Epithelial cell of proximal tubule (primary cell): ENCODE measurements around the gene CCRL2. TPM values are rescaled to one million over a fixed set of nuclear protein-coding genes. Genes with fewer than 3 reads are reported as not detected.

Source experiments
- DNase-seq: peaks from one replicate; pipeline ENCODE4 v3.0.0-alpha.2; 2011; ENCODE audit warnings: low read depth
- H3K4me3 ChIP-seq: 2 replicates; pipeline ENCODE4 v1.5.1; 2011; ENCODE audit warnings: low read depth, mild to moderate bottlenecking, low read length
- total RNA-seq: library from RNA; depleted of rRNA; stranded (reverse); fragments of >200 nt; gene quantifications from 2 replicates; pipeline ENCODE4 v1.2.3, GENCODE V29; 2015
- TF ChIP-seq, protein P1 (sequence below): conservative IDR thresholded peaks from 2 replicates; pipeline ENCODE4 v1.5.1; 2012; ENCODE audit warnings: low read depth, mild to moderate bottlenecking, low read length

CCRL2 gene
- total RNA-seq, 1 donor from 2014 or later: not detected

- DNase-seq: no peak
- TF ChIP-seq, protein P1, sequence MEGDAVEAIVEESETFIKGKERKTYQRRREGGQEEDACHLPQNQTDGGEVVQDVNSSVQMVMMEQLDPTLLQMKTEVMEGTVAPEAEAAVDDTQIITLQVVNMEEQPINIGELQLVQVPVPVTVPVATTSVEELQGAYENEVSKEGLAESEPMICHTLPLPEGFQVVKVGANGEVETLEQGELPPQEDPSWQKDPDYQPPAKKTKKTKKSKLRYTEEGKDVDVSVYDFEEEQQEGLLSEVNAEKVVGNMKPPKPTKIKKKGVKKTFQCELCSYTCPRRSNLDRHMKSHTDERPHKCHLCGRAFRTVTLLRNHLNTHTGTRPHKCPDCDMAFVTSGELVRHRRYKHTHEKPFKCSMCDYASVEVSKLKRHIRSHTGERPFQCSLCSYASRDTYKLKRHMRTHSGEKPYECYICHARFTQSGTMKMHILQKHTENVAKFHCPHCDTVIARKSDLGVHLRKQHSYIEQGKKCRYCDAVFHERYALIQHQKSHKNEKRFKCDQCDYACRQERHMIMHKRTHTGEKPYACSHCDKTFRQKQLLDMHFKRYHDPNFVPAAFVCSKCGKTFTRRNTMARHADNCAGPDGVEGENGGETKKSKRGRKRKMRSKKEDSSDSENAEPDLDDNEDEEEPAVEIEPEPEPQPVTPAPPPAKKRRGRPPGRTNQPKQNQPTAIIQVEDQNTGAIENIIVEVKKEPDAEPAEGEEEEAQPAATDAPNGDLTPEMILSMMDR: no peak
- H3K4me3 ChIP-seq: no peak overlapping the region
Measured at GRCh38 chr3:46456118-46456517, 49.1 kb downstream of the CCRL2 start.

Other genes with a start within 250 kb of the CCRL2 start
- not detected in 2 replicates for gene CCR1, start 198.9 kb upstream of the CCRL2 start, total RNA-seq
- not detected in 2 replicates for gene CCR3, start 164.8 kb upstream of the CCRL2 start, total RNA-seq
- gene CCR2, start 53.1 kb upstream of the CCRL2 start, total RNA-seq: not detected in 2 replicates
- not detected in 2 replicates for gene CCR5, start 36.3 kb upstream of the CCRL2 start, total RNA-seq
- gene LTF, start 57.6 kb downstream of the CCRL2 start, total RNA-seq: not detected in 2 replicates
- gene RTP3, start 90.7 kb downstream of the CCRL2 start, total RNA-seq: not detected in 2 replicates
- not detected in 2 replicates for gene LRRC2, start 159.0 kb downstream of the CCRL2 start, total RNA-seq
- gene FAM240A, start 205.3 kb downstream of the CCRL2 start, total RNA-seq: not detected in 2 replicates